GM23338 (cell line): ENCODE data around the gene LDHAL6A. TPM values are rescaled to one million over a fixed set of nuclear protein-coding genes. Genes with fewer than 3 reads are reported as not detected.

ENCODE experiments used
- ATAC-seq: fragments of 200-7000 bp; cut with Tn5 transposase; 3 replicates; pipeline ENCODE4 v1.9.1; 2020
- DNase-seq: peaks from one replicate; pipeline ENCODE4 v3.0.0-alpha.2; 2015; ENCODE audit warnings: low spot score
- H2AFZ ChIP-seq: fragments of 200-600 bp; sonication (generic); 2 replicates; pipeline ENCODE4 v1.8.0; 2016; ENCODE audit warnings: antibody characterized with exemption, mild to moderate bottlenecking, moderate library complexity
- H3F3A ChIP-seq: fragments of 200-600 bp; sonication (generic); replicated peaks from 2 replicates; pipeline ENCODE4 v1.8.0; 2017; ENCODE audit warnings: antibody characterized with exemption, mixed run types, low read depth
- H3K27ac ChIP-seq: fragments of 200-600 bp; sonication (generic); 2 replicates; pipeline ENCODE4 v1.6.1; 2016; ENCODE audit warnings: low read depth
- H3K27me3 ChIP-seq: fragments of 200-600 bp; sonication (generic); 2 replicates; pipeline ENCODE4 v1.8.0; 2016; ENCODE audit warnings: mild to moderate bottlenecking, mixed run types, moderate library complexity; ENCODE audit not compliant: insufficient read depth
- H3K36me3 ChIP-seq: fragments of 200-600 bp; sonication (generic); 2 replicates; pipeline ENCODE4 v1.8.0; 2016; ENCODE audit warnings: mild to moderate bottlenecking; ENCODE audit not compliant: insufficient read depth
- H3K4me1 ChIP-seq: fragments of 200-600 bp; sonication (generic); 2 replicates; pipeline ENCODE4 v1.8.0; 2016; ENCODE audit warnings: mild to moderate bottlenecking, moderate library complexity; ENCODE audit not compliant: insufficient read depth
- H3K4me2 ChIP-seq: fragments of 200-600 bp; sonication (generic); 2 replicates; pipeline ENCODE4 v1.7.1; 2017; ENCODE audit warnings: mixed run types
- H3K4me3 ChIP-seq: fragments of 200-600 bp; sonication (generic); 2 replicates; pipeline ENCODE4 v1.6.1; 2016; ENCODE audit warnings: mixed run types
- H3K79me2 ChIP-seq: fragments of 200-600 bp; sonication (generic); replicated peaks from 2 replicates; pipeline ENCODE4 v1.8.0; 2017; ENCODE audit warnings: mild to moderate bottlenecking; ENCODE audit not compliant: insufficient read depth
- H3K9me2 ChIP-seq: fragments of 200-600 bp; sonication (generic); 2 replicates; pipeline ENCODE4 v1.8.0; 2017; ENCODE audit not compliant: insufficient read depth
- H4K20me1 ChIP-seq: fragments of 200-600 bp; sonication (generic); replicated peaks from 2 replicates; pipeline ENCODE4 v1.8.0; 2017; ENCODE audit warnings: mild to moderate bottlenecking; ENCODE audit not compliant: insufficient read depth
- H3K27ac Mint-ChIP-seq: 2 replicates; pipeline ENCODE4 v1.8.0; 2020; ENCODE audit warnings: inconsistent platforms, mild to moderate bottlenecking, moderate library complexity, mixed read lengths
- H3K27me3 Mint-ChIP-seq: 3 replicates; pipeline ENCODE4 v1.8.0; 2022; ENCODE audit warnings: low read depth, mild to moderate bottlenecking, moderate library complexity, mixed read lengths, inconsistent platforms; ENCODE audit not compliant: insufficient read depth, poor library complexity
- H3K36me3 Mint-ChIP-seq: 3 replicates; pipeline ENCODE4 v1.8.0; 2021; ENCODE audit warnings: low read depth, mild to moderate bottlenecking, inconsistent platforms, moderate library complexity, mixed read lengths
- H3K4me1 Mint-ChIP-seq: 3 replicates; pipeline ENCODE4 v1.8.0; 2020; ENCODE audit warnings: mild to moderate bottlenecking, inconsistent platforms, mixed read lengths
- H3K4me3 Mint-ChIP-seq: 3 replicates; pipeline ENCODE4 v1.8.0; 2021; ENCODE audit warnings: moderate library complexity, mild to moderate bottlenecking, inconsistent platforms, mixed read lengths
- H3K9me3 Mint-ChIP-seq: 3 replicates; pipeline ENCODE4 v1.8.0; 2020; ENCODE audit warnings: moderate library complexity, mild to moderate bottlenecking, inconsistent platforms, mixed read lengths
- CTCF ChIP-seq, 2 experiments: fragments of 200-600 bp in 1 of 2; sonication (generic) in 1 of 2; conservative IDR thresholded peaks; 2 replicates each; pipeline versions ENCODE4 v1.5.1 to v1.6.1; 2016 to 2017; ENCODE audit warnings: antibody characterized with exemption in 2 of 2, low read depth in 2 of 2, mild to moderate bottlenecking in 2 of 2, moderate library complexity in 1 of 2
- ETS1 ChIP-seq: IDR thresholded peaks from 2 replicates; pipeline ENCODE4 v1.6.1; 2016; ENCODE audit warnings: antibody characterized with exemption
- EZH2 ChIP-seq: fragments of 200-600 bp; sonication (generic); IDR thresholded peaks from one replicate; pipeline ENCODE4 v1.8.0; 2017; ENCODE audit warnings: antibody characterized with exemption, mild to moderate bottlenecking, low read depth; ENCODE audit not compliant: unreplicated experiment
- EZH2phosphoT487 ChIP-seq: fragments of 200-600 bp; sonication (generic); IDR thresholded peaks from one replicate; pipeline ENCODE4 v1.8.1; 2018; ENCODE audit warnings: antibody characterized with exemption; ENCODE audit not compliant: unreplicated experiment
- JUNB ChIP-seq: IDR thresholded peaks from one replicate; pipeline ENCODE4 v1.6.1; 2016; ENCODE audit warnings: antibody characterized with exemption; ENCODE audit not compliant: unreplicated experiment
- NANOG ChIP-seq: IDR thresholded peaks from 2 replicates; pipeline ENCODE4 v1.6.1; 2016; ENCODE audit warnings: antibody characterized with exemption, borderline replicate concordance
- POLR2AphosphoS5 ChIP-seq: IDR thresholded peaks from 2 replicates; pipeline ENCODE4 v1.6.1; 2016; ENCODE audit warnings: antibody characterized with exemption, low read depth
- REST ChIP-seq: IDR thresholded peaks from one replicate; pipeline ENCODE4 v1.6.1; 2018; ENCODE audit warnings: antibody characterized with exemption; ENCODE audit not compliant: unreplicated experiment
- STAT1 ChIP-seq: IDR thresholded peaks from one replicate; pipeline ENCODE4 v1.6.1; 2016; ENCODE audit warnings: antibody characterized with exemption; ENCODE audit not compliant: unreplicated experiment
- ZNF114 ChIP-seq: fragments of 250-450 bp; sonication (Bioruptor Pico); IDR thresholded peaks from 2 replicates; pipeline ENCODE4 v1.5.0; 2020; ENCODE audit warnings: mild to moderate bottlenecking, moderate library complexity
- ZNF331 ChIP-seq: fragments of 250-450 bp; sonication (Bioruptor Pico); IDR thresholded peaks from 2 replicates; pipeline ENCODE4 v1.5.0; 2020; ENCODE audit warnings: low read depth, mild to moderate bottlenecking, moderate library complexity
- ZNF462 ChIP-seq: fragments of 250-450 bp; sonication (Bioruptor Pico); IDR thresholded peaks from 2 replicates; pipeline ENCODE4 v1.5.0; 2020; ENCODE audit warnings: mild to moderate bottlenecking, moderate library complexity
- polyA plus RNA-seq: library from polyadenylated mRNA; unstranded; fragments of >200 nt; fragmentation: Nextera tagmentation; extraction: Ambion mirVana; gene quantifications from 2 replicates; pipeline ENCODE4 v1.2.1, GENCODE V29; 2016
- total RNA-seq: library from RNA; depleted of rRNA; stranded (reverse); fragments of >200 nt; shearing (Covaris generic); gene quantifications from 2 replicates; pipeline ENCODE4 v1.2.3, GENCODE V29; 2014

Gene LDHAL6A
- total and polyA plus RNA-seq, 2 experiments from 2014 or later, result 0.10 to 0.59 TPM

GRCh38 chr11:18490319-18490718, 34.7 kb downstream of the LDHAL6A start:
- H3K4me2 ChIP-seq, result no peak overlapping the region
- Mint-ChIP-seq H3K4me3 (no peak overlapping the region), H3K4me1 (no peaks in the 10 kb centered on the region), H3K9me3 (no peaks in the 10 kb centered on the region), H3K36me3 (peaks cover 13% of the 10 kb centered on the region; the same call in 2 of the 3 replicates), H3K27me3 (no peaks in the 10 kb centered on the region), H3K27ac (no peak overlapping the region; the same call in 1 of the 2 replicates)
- no peak overlapping the region for H3K4me3 ChIP-seq
- ATAC-seq (no peak), DNase-seq (no peak)
- no peaks in the 10 kb centered on the region; the same call in 1 of the 2 replicates for H3K4me1 ChIP-seq
- peaks cover 8% of the 10 kb centered on the region for H4K20me1 ChIP-seq
- H3K79me2 ChIP-seq, result no peaks in the 10 kb centered on the region
- H3F3A ChIP-seq, result no peaks in the 10 kb centered on the region
- no peak for TF ChIP-seq ZNF114 (CRISPR knock-in tag)
- no peak for TF ChIP-seq STAT1
- TF ChIP-seq ETS1, result no peak
- TF ChIP-seq REST, result no peak
- no peak for TF ChIP-seq NANOG
- no peak for TF ChIP-seq EZH2phosphoT487
- no peak for TF ChIP-seq JUNB
- TF ChIP-seq ZNF462 (CRISPR knock-in tag), result no peak
- TF ChIP-seq CTCF (conservative IDR thresholded peaks at IDR 0.05; ENCODE audit: low read depth in 2 of 2), result no peak
- TF ChIP-seq EZH2, result no peak
- no peak for TF ChIP-seq ZNF331 (CRISPR knock-in tag)
- no peak for TF ChIP-seq POLR2AphosphoS5
- no peaks in the 10 kb centered on the region for H3K9me2 ChIP-seq
- H3K36me3 ChIP-seq, result peaks cover 16% of the 10 kb centered on the region; the same call in 1 of the 2 replicates
- no peaks in the 10 kb centered on the region for H3K27me3 ChIP-seq
- no peak overlapping the region for H3K27ac ChIP-seq
- no peak overlapping the region for H2AFZ ChIP-seq
